HL-60/S4 treated with retinoic acid at 250 ng/mL for 4 days and 3 days (cell line): ENCODE measurements around the gene MYDGF.

Experiments used
- in situ Hi-C: fragments of 300-500 bp; cut with MboI; formaldehyde crosslinking; loops from 2 replicates; pipeline ENCODE4 v1.7.0; 2022; ENCODE audit warnings: low sequenced_read_pairs

MYDGF gene

GRCh38 chr19:4613254-4613751 is 56.8 kb downstream of the MYDGF start:
- in situ Hi-C loops: no loop called here

- in situ Hi-C loops: no loop called here
Observed at GRCh38 chr19:4609878-4610511, 60.1 kb downstream of the MYDGF start.
